Neural progenitor cell (in vitro differentiated cells): Measurements from ENCODE around the gene ARL15. TPM values are rescaled to one million over a fixed set of nuclear protein-coding genes. Genes with fewer than 3 reads are reported as not detected.

Source experiments
- DNase-seq: peaks from one replicate; pipeline ENCODE4 v3.0.0-alpha.2; 2016; ENCODE audit warnings: low spot score
- H2AFZ ChIP-seq: fragments of 200-600 bp; sonication (generic); replicated peaks from 2 replicates; pipeline ENCODE4 v1.6.1; 2016; ENCODE audit warnings: antibody characterized with exemption
- H3F3A ChIP-seq: fragments of 200-600 bp; sonication (generic); 2 replicates; pipeline ENCODE4 v1.6.1; 2016; ENCODE audit warnings: antibody characterized with exemption, low read depth
- H3K27ac ChIP-seq: fragments of 200-600 bp; sonication (generic); 2 replicates; pipeline ENCODE4 v1.5.1; 2016; ENCODE audit warnings: mild to moderate bottlenecking
- H3K27me3 ChIP-seq: fragments of 200-600 bp; sonication (generic); 2 replicates; pipeline ENCODE4 v1.6.1; 2016; ENCODE audit warnings: mild to moderate bottlenecking, moderate library complexity
- H3K36me3 ChIP-seq: fragments of 200-600 bp; sonication (generic); 2 replicates; pipeline ENCODE4 v1.5.1; 2016
- H3K4me1 ChIP-seq: fragments of 200-600 bp; sonication (generic); 2 replicates; pipeline ENCODE4 v1.6.1; 2016; ENCODE audit warnings: mixed run types
- H3K4me2 ChIP-seq: fragments of 200-600 bp; sonication (generic); 2 replicates; pipeline ENCODE4 v1.6.1; 2016
- H3K4me3 ChIP-seq: fragments of 200-600 bp; sonication (generic); 2 replicates; pipeline ENCODE4 v1.5.1; 2016
- H3K79me2 ChIP-seq: fragments of 200-600 bp; sonication (generic); 2 replicates; pipeline ENCODE4 v1.6.1; 2016; ENCODE audit warnings: low read depth
- H3K9ac ChIP-seq: fragments of 200-600 bp; sonication (generic); 2 replicates; pipeline ENCODE4 v1.6.1; 2016
- H3K9me3 ChIP-seq: fragments of 200-600 bp; sonication (generic); 2 replicates; pipeline ENCODE4 v1.5.1; 2016; ENCODE audit warnings: low read depth
- H4K20me1 ChIP-seq: fragments of 200-600 bp; sonication (generic); 2 replicates; pipeline ENCODE4 v1.6.1; 2016; ENCODE audit warnings: low read depth
- H3K27ac Mint-ChIP-seq: 3 replicates; pipeline ENCODE4 v1.8.0; 2021; ENCODE audit warnings: mixed read lengths
- H3K27me3 Mint-ChIP-seq: 2 replicates; pipeline ENCODE4 v1.8.0; 2022; ENCODE audit warnings: low read depth, mild to moderate bottlenecking, inconsistent platforms, moderate library complexity, mixed read lengths; ENCODE audit not compliant: insufficient read depth
- H3K36me3 Mint-ChIP-seq: 3 replicates; pipeline ENCODE4 v1.8.0; 2021; ENCODE audit warnings: mixed read lengths
- H3K4me1 Mint-ChIP-seq: 3 replicates; pipeline ENCODE4 v1.8.0; 2021; ENCODE audit warnings: mixed read lengths
- H3K4me3 Mint-ChIP-seq: 3 replicates; pipeline ENCODE4 v1.8.0; 2021; ENCODE audit warnings: mild to moderate bottlenecking, moderate library complexity, mixed read lengths
- H3K9me3 Mint-ChIP-seq: 3 replicates; pipeline ENCODE4 v1.8.0; 2020; ENCODE audit warnings: mixed read lengths
- EZH2 ChIP-seq: fragments of 200-600 bp; sonication (generic); IDR thresholded peaks from 2 replicates; pipeline ENCODE4 v1.6.1; 2017; ENCODE audit warnings: antibody characterized with exemption, mild to moderate bottlenecking, moderate library complexity
- EZH2phosphoT487 ChIP-seq: fragments of 200-600 bp; sonication (generic); IDR thresholded peaks from 2 replicates; pipeline ENCODE4 v1.6.1; 2017; ENCODE audit warnings: antibody characterized with exemption
- total RNA-seq: library from RNA; depleted of rRNA; stranded (reverse); fragments of >200 nt; gene quantifications from 2 replicates; pipeline ENCODE4 v1.2.3, GENCODE V29; 2015; ENCODE audit warnings: low replicate concordance
- TF ChIP-seq, protein P1 (sequence below): fragments of 200-600 bp; sonication (generic); IDR thresholded peaks from 2 replicates; pipeline ENCODE4 v1.5.1; 2017; ENCODE audit warnings: antibody characterized with exemption, mild to moderate bottlenecking

Gene ARL15
- total RNA-seq, 1 donor from 2014 or later: 39.1 TPM

DNA sequence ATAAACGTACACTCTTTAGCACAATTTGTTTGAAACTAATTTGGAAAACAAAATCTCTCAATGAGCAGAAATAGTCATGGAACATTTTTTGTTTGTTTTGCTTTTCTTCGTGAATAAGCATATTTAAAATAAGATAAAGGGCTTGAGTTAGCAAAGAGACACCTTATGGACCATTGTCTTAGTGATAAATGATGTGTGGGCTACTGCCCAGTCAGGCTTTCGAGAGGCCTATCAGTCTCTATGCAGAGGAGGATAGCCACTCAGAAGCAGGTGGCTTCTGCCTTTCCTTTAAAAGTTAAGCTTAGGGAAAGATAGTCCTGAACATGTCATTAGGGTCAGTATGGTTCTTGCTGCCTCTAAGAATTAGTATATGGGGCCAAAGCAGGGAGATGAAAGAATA is 2.1 kb upstream of the ARL15 start:
- Mint-ChIP-seq H3K9me3 (peaks cover 2% of the 10 kb centered on the region), H3K36me3 (no peaks in the 10 kb centered on the region), H3K27me3 (peaks cover 7% of the 10 kb centered on the region), H3K4me1 (peaks cover 16% of the 10 kb centered on the region), H3K4me3 (peak overlapping the region; percentile 98), H3K27ac (no peak overlapping the region)
- peaks cover 24% of the 10 kb centered on the region for H3K79me2 ChIP-seq
- peaks cover 35% of the 10 kb centered on the region for H3K27me3 ChIP-seq
- H3K36me3 ChIP-seq: no peaks in the 10 kb centered on the region
- H3F3A ChIP-seq: no peaks in the 10 kb centered on the region
- peaks cover 22% of the 10 kb centered on the region for H3K4me1 ChIP-seq
- no peak for DNase-seq
- no peak overlapping the region for H3K27ac ChIP-seq
- TF ChIP-seq EZH2phosphoT487: no peak
- TF ChIP-seq, protein P1, sequence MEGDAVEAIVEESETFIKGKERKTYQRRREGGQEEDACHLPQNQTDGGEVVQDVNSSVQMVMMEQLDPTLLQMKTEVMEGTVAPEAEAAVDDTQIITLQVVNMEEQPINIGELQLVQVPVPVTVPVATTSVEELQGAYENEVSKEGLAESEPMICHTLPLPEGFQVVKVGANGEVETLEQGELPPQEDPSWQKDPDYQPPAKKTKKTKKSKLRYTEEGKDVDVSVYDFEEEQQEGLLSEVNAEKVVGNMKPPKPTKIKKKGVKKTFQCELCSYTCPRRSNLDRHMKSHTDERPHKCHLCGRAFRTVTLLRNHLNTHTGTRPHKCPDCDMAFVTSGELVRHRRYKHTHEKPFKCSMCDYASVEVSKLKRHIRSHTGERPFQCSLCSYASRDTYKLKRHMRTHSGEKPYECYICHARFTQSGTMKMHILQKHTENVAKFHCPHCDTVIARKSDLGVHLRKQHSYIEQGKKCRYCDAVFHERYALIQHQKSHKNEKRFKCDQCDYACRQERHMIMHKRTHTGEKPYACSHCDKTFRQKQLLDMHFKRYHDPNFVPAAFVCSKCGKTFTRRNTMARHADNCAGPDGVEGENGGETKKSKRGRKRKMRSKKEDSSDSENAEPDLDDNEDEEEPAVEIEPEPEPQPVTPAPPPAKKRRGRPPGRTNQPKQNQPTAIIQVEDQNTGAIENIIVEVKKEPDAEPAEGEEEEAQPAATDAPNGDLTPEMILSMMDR: no peak
- TF ChIP-seq EZH2: no peak
- H3K4me2 ChIP-seq: peak overlapping the region; percentile 80
- no peaks in the 10 kb centered on the region for H3K9me3 ChIP-seq
- peak overlapping the region; percentile 91 for H3K4me3 ChIP-seq
- no peak overlapping the region for H2AFZ ChIP-seq
- H4K20me1 ChIP-seq: peaks cover 23% of the 10 kb centered on the region
- H3K9ac ChIP-seq: no peak overlapping the region

DNA sequence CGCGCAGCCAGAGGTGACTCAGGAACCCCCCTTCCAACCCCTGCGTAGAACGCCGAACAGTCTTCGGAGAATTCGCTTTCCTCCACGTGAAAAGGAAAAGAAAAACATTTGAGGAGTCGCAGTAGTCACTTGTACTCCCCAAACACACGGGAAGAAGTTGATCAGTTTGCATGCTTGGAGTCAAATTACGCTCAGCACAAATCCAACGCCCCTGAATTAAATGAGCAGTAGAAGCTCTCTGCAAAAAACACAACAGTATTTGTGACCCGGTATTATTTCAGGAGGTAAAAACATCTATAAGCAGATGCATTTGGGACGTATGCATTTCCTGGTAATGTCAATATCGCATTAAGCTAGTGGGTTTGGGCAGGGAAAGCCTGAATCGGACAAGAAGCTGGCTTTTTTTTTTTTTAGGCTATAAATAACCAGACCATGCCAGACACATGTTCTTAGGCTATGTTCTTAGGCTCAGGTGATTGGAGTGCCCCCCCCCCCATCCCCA is 854 bp upstream of the ARL15 start:
- peak overlapping the region; percentile 60 for H2AFZ ChIP-seq
- no peaks in the 10 kb centered on the region for H3K36me3 ChIP-seq
- no peak for TF ChIP-seq EZH2
- TF ChIP-seq, protein P1: no peak
- TF ChIP-seq EZH2phosphoT487: no peak
- H3K27me3 Mint-ChIP-seq: peaks cover 7% of the 10 kb centered on the region
- no peak overlapping the region for H3K27ac Mint-ChIP-seq
- peaks cover 35% of the 10 kb centered on the region for H3K27me3 ChIP-seq
- H3K9me3 ChIP-seq: no peaks in the 10 kb centered on the region
- peaks cover 2% of the 10 kb centered on the region for H3K9me3 Mint-ChIP-seq
- peaks cover 22% of the 10 kb centered on the region for H3K4me1 ChIP-seq
- peak overlapping the region; percentile 80 for H3K4me2 ChIP-seq
- no peak for DNase-seq
- H3K27ac ChIP-seq: no peak overlapping the region
- peaks cover 34% of the 10 kb centered on the region for H3K79me2 ChIP-seq
- H3K4me3 ChIP-seq: peak overlapping the region; percentile 91
- no peak overlapping the region for H3K9ac ChIP-seq
- peak overlapping the region; percentile 98 for H3K4me3 Mint-ChIP-seq
- H4K20me1 ChIP-seq: peaks cover 25% of the 10 kb centered on the region
- H3K36me3 Mint-ChIP-seq: no peaks in the 10 kb centered on the region
- H3K4me1 Mint-ChIP-seq: peaks cover 18% of the 10 kb centered on the region
- no peaks in the 10 kb centered on the region for H3F3A ChIP-seq

DNA sequence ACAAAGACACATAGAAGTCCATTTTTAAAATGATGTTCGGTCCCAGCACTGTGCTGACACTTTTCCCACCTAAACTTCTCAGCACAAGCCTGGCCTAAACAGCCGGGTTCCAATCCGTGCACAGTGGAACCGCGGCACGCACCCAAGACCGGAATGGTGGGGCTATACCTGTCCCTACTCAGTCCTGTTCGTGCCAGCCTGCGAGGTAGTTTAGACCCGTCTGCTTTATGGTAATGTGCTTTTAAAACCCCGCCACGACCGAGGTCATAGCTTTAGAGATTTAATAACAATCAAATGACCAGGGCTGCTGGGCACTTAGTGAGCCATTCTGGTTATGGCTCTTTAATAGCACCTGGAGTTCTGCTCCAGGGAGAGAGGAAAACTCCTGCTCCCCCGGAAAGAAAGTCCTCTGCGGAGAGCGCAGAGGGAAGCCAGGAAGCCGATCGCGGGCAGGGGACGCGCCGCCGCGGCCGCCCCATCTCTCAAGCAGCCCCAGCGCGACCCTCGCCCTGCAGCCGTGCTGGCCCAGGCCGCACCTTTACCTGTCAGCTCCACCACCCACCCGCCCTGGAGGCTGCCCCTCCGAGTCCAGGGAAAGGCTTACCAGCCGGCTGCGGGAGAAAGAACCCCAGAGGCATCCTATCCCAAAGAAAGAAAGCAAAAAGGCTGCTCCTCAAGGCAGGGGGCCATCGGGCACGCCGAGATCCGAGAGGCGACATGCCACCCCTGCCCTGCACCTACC is 511 bp downstream of the ARL15 start:
- Histone ChIP-seq H3K4me1 (peaks cover 22% of the 10 kb centered on the region), H3K27me3 (peaks cover 35% of the 10 kb centered on the region), H3K9ac (peak overlapping the region; percentile 66), H3K79me2 (peaks cover 45% of the 10 kb centered on the region), H3K27ac (no peak overlapping the region), H3K4me3 (peak overlapping the region; percentile 91), H3K4me2 (peak overlapping the region; percentile 80), H4K20me1 (peaks cover 25% of the 10 kb centered on the region), H2AFZ (peak overlapping the region; percentile 88), H3F3A (no peaks in the 10 kb centered on the region), H3K36me3 (no peaks in the 10 kb centered on the region), H3K9me3 (no peaks in the 10 kb centered on the region)
- DNase-seq: peak; percentile 45
- Mint-ChIP-seq H3K27ac (peak overlapping the region; percentile 97), H3K4me3 (peak overlapping the region; percentile 98), H3K4me1 (peaks cover 18% of the 10 kb centered on the region), H3K27me3 (peaks cover 7% of the 10 kb centered on the region), H3K36me3 (no peaks in the 10 kb centered on the region), H3K9me3 (peaks cover 2% of the 10 kb centered on the region)
- TF ChIP-seq EZH2phosphoT487 (no peak), EZH2 (no peak)
- TF ChIP-seq, protein P1: no peak
